ENCODE measurements around the gene SRCAP.

The SRCAP gene

GRCh38 chr16:30731411-30731810 is 32.4 kb downstream of the SRCAP start:
- peak; percentile 32 for DNase-seq (ENCODE audit: low read depth, low spot score)

GRCh38 chr16:30736995-30737793 is 38.2 kb downstream of the SRCAP start:
- DNase-seq (ENCODE audit: low read depth, low spot score): no peak

- no peak for DNase-seq (ENCODE audit: low read depth, low spot score)
Observed at GRCh38 chr16:30737794-30738648, 39.0 kb downstream of the SRCAP start.

GRCh38 chr16:30738984-30739951 is 40.3 kb downstream of the SRCAP start:
- DNase-seq (ENCODE audit: low read depth, low spot score): no peak

GRCh38 chr16:30740364-30741251 is 41.6 kb downstream of the SRCAP start:
- DNase-seq (ENCODE audit: low read depth, low spot score): peak; percentile 88

- peak; percentile 95 for DNase-seq (ENCODE audit: low read depth, low spot score)
Observed at GRCh38 chr16:30741461-30741914, 42.5 kb downstream of the SRCAP start.

- no peak for DNase-seq (ENCODE audit: low read depth, low spot score)
Observed at GRCh38 chr16:30743716-30744115, 44.7 kb downstream of the SRCAP start.

GRCh38 chr16:30744183-30744582 is 45.2 kb downstream of the SRCAP start:
- no peak for DNase-seq (ENCODE audit: low read depth, low spot score)

GRCh38 chr16:30745082-30745481 is 46.1 kb downstream of the SRCAP start:
- no peak for DNase-seq (ENCODE audit: low read depth, low spot score)

GRCh38 chr16:30746638-30747175 is 47.7 kb downstream of the SRCAP start:
- DNase-seq (ENCODE audit: low read depth, low spot score): no peak

GRCh38 chr16:30747331-30747730 is 48.4 kb downstream of the SRCAP start:
- DNase-seq (ENCODE audit: low read depth, low spot score): peak; percentile 54

GRCh38 chr16:30747799-30748633 is 49.0 kb downstream of the SRCAP start, which contains the start of gene PHKG2:
TSS of gene PHKG2 (plus strand) at chr16:30748425. CDS start at chr16:30748821, 396 bp downstream.
- peak; percentile 100 for DNase-seq (ENCODE audit: low read depth, low spot score)

GRCh38 chr16:30748634-30749445 is 49.9 kb downstream of the SRCAP start:
- DNase-seq (ENCODE audit: low read depth, low spot score): peak; percentile 58

GRCh38 chr16:30750201-30750600 is 51.2 kb downstream of the SRCAP start:
- DNase-seq (ENCODE audit: low read depth, low spot score): no peak

- no peak for DNase-seq (ENCODE audit: low read depth, low spot score)
Observed at GRCh38 chr16:30750876-30751465, 52.0 kb downstream of the SRCAP start.

GRCh38 chr16:30753596-30753995 is 54.6 kb downstream of the SRCAP start:
- DNase-seq (ENCODE audit: low read depth, low spot score): no peak

GRCh38 chr16:30755955-30756780 is 57.2 kb downstream of the SRCAP start:
- DNase-seq (ENCODE audit: low read depth, low spot score): no peak
